ENCODE measurements around the gene TANGO2. TPM values are rescaled to one million over a fixed set of nuclear protein-coding genes. Genes with fewer than 3 reads are reported as not detected.

The TANGO2 gene
- polyA plus RNA-seq, 5 donors: 9.9 to 15.3 (median 13.5) TPM

DNA sequence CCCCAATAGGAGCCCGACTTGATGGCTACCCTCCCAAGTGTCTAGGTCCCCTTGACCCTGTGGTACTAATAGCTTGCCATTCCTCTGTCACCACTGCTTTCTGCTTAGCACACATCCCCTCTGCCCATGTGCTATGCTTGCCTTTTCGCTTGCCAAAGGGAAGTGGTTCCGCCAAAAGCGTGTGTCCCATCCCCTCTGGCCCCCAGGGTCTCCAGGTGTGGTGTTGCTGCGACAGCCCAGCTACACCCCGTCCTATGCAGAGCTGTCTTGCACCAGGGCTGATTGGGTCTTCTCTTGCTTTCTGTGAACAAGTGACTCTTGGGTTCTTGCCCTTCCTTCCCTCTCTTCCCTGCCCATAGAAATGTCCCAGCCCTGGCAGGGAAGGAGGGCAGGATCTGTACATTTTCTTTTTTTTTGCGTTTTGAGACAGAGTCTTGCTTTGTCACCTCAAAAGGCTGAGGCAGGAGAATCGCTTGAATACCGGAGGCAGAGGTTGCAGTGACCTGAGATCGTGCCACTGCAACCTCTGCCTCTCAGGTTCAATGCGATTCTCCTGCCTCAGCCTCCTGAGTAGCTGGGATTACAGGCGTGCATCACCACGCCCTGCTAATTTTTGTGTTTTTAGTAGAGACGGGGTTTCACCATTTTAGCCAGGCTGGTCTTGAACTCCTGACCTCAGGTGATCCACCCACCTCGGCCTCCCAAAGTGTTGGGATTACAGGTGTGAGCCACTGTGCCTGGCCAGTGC lies 3.9 kb downstream of the TANGO2 start:
- DNase-seq: no peak

- no peak for DNase-seq
These were observed 4.7 kb downstream of the TANGO2 start for GRCh38 chr22:20025401-20026203.

DNA sequence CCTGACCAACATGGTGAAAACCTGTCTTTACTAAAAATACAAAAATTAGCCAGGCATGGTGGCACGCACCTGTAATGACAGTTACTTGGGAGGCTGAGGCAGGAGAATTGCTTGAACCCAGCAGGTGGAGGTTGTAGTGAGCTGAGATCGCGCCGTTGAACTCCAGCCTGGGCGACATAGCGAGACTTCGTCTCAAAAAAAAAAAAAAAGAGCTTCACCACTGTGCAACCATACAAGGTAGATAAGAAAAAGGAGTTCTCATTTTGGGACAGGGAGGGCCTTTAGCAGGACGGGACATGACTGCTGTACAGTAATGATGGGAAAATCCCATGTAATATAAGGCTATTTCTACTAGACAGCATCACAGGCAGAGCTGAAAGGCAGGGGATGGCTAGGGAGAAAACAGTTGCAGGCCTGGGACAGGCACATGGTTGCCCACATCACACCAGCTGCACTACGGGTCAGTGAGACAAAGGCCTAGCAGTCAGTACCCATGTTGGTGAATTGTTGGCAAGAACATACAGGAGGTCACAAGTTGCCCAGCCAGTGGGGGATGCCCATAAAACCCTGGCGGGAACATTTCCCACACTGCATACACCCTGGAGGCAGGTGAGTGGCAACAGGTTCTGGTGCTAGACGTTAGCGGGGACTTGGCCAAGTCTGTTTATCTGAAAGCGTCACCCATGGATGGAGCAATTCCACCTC lies 5.4 kb downstream of the TANGO2 start:
- DNase-seq: no peak

DNA sequence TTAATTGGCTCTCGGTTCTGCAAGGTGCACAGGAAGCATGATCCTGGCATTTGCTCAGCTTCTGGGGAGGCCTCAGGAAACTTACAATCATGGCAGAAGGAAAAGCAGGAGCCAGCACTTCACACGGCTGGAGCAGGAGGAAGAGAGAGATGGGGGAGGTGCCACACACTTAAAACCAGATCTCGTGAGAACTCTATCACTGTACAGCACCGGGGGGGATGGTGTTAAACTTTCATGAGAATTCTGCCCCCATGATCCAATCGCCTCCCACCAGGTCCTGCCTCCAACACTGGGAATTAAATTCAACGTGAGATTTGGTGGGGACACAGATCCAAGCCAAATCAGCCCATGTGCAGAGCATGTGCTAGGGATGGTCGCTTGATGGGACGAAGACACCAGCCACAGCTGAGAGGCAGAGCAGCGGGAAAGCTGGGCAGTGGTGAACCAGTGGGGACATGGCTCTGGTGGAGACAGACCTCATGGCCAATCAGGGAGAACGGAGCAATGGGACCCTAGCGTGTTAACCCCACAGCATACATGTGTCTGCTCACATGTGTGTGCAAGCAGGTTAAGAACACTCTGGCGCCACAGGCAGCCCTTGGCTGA lies 6.2 kb downstream of the TANGO2 start:
- no peak for DNase-seq

DNA sequence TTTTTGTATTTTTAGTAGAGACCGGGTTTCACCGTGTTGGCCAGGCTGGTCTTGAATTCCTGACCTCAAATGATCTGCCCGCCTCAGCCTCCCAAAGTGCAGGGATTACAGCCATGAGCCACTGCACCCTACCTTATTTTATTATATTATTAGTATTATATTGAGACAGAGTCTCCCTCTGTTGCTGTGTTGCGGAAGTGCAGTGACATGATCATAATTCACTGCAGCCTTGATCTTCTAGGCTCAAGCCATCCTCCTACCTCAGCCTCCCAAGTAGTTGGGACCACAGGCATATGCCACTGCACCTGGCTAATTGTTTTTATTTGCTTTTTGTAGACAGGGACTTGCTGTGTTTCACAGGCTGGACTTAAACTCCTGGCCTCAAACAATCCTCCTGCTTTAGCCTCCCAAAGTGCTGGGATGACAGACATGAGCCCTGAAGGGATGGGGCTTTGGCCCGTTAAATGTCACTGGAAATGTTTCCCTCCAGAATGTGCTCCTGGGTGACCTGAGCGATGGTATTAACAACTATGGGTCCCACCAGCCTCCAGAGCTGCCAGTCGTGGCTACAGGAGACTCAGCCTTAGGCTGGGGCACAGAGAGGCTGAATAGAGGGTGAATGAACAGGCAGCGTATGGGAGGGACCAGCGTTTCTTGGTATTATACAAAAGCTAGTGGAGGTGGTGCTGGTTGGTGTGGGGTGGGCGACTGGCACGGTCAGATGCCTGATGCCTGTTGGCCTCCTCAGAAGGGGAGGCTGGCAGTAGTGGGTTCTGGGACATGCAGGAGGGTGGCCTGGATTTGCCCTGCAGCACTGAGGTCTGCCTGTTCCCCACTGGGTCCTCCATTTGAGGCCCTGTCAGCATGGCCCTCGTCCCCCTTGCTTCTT lies 7.3 kb downstream of the TANGO2 start:
- no peak for DNase-seq

DNA sequence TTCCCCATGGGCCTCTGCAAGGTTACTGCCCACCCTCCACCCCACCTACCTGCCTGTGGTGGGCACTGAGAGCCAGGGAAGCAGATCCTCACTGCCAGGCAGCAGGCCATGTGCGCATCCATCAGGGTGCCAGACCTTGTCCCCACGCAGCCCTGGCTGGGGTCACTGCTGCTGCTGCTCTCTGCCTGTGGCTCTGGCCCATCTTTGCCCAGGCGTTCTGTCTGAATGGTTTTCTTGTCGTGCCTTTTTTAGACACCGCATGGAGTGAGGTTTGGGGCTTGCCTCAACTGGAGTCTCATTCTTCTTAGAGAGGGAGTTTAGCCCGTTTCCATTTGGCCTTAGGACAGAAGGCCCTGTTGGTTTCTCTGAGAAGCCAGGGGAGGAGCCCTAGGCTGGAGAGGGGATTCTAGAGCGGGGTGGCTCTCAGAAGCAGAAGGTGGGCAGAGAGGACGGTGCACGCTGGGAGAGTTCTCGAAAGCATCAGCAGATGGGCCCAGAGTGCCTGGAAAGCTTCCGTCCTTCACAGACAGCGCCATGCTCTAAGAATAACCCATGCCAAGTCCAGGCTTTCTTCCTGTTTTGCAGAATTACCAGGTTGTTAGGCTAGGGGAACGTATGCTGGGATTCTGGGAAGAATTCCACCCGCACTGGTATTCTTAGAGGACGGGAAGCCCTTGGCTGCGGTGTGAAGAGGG lies 8.1 kb downstream of the TANGO2 start:
- DNase-seq: no peak

DNA sequence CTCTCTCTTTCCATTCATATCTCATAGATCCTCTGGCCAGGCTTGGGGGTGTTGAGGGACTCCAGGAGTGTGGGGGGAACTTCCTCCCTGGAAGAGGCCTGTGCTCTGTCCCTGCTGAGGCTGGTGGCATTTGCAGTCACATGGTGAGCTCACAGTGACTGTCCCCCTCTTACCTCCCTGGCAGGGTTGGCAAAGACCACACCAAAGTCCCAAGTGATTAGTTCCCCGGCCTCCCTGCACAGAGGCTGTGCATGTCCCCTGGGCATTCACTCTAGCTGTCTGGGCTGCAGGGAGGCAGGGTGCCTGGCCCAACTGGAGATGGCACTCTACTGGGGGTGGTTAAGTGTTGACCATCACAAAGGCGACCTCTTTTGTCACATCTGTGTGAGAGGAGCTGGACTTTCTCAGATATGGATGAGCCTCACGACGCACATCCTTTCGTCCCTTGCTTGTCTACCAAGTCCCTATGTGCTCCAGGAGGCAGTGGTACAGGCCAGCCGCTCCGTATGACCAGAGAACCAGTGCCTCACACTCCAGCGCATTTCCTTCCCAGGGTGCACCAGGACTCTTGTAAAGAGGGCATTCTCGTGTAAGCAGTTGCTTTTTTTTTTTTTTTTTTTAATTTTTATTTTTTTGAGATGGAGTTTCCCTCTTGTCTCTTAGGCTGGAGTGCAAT lies 8.8 kb downstream of the TANGO2 start:
- DNase-seq: no peak

DNA sequence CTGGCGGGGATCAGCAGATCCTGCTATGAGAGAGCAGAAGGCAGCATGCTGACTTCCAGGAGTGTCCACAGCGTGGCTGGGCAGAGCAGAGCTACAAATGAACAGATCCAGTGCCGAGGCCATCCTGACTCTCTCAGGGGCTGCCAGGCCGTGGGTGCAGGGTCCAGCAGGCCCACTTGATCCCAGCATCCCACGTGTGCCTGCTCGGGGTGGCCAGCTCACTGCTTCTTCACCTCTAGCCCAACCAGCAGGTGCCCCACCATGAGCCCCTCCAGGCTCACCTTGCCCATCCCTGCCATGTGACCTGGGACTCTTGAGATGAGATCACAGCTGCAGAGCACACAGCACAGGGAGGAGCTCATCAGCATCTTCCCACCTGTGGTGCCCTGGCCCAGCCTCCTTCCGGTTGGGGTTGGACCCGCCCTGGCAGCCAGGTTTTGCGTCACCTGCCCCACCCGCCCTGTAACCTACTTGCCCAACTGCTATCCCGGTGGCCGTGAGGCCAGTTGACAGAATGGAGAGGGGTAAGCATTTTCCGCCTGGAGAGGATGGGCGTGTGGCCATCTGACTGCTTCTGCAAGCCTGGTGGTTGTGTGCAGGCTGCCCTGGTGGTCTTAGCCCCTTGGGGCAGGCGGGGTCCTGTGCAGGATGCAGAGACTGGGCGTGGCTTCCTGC lies 11.0 kb downstream of the TANGO2 start:
- no peak for DNase-seq

DNA sequence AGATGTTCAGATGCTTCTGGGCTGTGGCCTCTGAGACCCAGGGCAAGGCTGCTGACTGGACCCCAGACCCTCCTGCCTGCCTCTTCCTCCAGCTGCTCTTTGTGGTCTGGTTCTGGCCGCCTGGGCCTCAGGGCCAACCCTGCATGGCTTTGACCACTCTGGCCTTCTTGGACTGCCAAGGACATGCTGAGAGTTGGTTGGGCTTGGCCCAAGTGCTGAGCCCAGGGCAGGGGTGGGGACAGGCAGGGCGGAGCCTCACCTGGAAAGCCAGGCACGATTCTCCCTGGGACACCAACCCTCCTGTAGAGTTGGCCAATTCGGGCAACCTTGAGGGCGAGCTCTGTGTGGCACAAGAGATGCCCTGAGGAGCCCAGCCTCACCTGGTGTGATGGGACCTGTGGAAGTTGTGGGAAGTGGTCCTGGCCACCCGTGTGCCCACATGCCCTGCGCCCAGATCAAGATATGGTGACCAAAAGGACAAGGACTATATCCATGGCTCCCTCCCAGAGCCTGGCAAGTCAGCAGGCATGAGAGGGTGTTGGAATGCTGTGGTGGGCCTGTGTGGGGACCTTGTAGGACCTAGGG lies 11.6 kb downstream of the TANGO2 start:
- no peak for DNase-seq

- no peak for DNase-seq
These were observed 12.3 kb downstream of the TANGO2 start for GRCh38 chr22:20033045-20033706.

GRCh38 chr22:20034143-20034542 lies 13.2 kb downstream of the TANGO2 start:
- DNase-seq: no peak

DNA sequence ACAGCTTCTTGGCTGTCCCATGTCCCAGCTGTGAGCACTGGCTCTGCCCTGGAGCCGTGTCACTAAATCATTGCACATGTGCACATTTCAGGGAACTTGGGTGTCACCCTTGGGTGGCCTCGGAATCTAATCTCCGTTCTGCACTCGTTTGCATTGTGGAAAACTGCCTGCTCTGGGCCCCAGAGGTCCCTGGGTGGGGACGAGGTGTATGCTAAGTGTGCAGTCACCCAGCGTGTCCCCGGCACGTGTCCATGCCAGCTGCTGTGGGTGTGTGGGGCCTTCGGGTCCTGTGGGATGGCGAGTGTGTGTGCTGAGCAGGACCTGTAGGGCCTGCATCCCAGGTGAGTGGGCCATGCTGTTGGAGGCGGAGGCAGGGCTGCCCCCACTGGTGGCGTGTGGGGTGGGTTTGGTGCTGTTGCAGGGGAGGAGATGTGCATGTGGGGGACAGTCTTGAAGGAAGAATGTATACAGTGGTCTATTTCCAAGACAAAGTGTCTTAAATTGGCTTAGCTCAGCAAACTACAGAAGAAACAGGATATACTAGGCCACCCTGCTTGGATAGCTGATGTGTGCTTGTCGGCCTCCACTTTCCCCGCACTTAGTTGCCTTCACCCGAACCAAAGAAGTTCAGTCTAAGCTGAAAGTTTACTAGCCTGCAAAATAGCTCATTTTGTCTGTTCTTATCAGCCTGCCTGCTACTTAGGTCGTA lies 14.6 kb downstream of the TANGO2 start:
- DNase-seq: no peak

DNA sequence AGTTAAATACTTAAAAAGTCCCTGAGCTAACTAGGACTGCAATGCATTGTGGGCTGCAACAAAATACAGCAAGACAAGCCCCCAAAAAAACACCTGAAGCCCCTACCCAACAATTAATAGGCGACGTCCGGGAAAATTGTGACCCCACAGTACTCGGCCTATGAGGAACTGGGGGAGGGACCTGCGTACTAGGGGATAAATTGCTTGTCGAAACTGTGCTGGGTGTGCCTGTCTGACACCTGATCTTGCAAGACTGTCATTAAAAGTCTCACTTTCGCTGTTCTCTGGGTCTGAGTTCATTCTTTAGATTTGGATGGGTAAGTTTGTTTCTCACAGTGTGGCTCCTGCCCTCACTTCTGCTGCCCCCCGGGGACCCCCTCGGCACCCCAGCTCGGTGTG lies 15.2 kb downstream of the TANGO2 start:
- DNase-seq: no peak

- no peak for DNase-seq
These were observed 15.9 kb downstream of the TANGO2 start for GRCh38 chr22:20036535-20037392.

DNA sequence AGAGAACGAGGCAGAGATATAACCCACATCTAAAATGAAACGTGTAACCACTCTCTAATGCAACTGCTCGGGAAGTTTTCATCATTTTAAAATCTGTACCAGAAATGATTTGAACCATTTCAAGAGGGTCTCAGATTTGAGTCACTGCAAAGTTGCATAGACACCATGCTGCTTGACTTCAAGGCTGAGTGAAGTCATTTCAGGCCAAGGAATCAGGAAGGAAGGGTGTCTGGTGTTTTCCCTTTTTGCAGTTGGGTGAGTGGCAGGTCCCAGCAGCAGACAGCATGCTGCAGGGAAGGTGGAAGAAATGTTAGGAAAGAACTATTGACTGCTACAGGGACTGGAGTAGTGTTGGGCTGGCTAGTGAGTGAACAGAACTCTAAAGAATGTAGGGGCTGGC lies 16.5 kb downstream of the TANGO2 start:
- no peak for DNase-seq

DNA sequence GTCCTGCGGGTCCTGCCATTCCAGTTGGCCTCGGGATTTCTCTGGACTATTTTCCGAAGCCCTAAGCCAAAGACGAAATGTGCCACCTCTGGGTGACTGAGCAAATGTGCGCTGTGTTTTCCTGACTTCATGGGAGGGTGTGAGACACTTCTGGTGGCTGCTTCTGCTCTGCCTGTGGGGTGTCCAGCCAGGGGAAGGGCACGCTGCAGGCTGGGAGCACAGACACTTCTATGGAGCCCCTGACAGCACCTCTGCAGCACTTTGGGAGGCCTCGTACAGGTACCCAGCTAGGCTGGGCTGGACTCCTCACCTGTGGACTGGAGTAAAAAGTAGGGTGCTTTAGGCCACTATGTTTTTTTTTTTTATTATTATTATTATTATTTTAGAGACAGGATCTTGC lies 17.7 kb downstream of the TANGO2 start:
- DNase-seq: no peak

Data from right lung (tissue), 5 donors.